NK-92 (cell line): Measurements from ENCODE around the gene ZSWIM1.
"Not testable (repeated sequence)": the region's sequence is repeated elsewhere in the genome, so short reads cannot be mapped to it uniquely, and the experiment has no call there.

Source experiments
- DNase-seq: peaks from one replicate; lab custom pipeline; 2025; ENCODE audit not compliant: unreplicated experiment; lab: John Stamatoyannopoulos, UW

Gene ZSWIM1

GRCh38 chr20:45887346-45887715 lies 6.3 kb downstream of the ZSWIM1 start, which contains the start of gene SPATA25:
SPATA25 (minus strand) TSS chr20:45887622; CDS start chr20:45887590, 32 bp downstream.
- DNase-seq = no peak

DNA sequence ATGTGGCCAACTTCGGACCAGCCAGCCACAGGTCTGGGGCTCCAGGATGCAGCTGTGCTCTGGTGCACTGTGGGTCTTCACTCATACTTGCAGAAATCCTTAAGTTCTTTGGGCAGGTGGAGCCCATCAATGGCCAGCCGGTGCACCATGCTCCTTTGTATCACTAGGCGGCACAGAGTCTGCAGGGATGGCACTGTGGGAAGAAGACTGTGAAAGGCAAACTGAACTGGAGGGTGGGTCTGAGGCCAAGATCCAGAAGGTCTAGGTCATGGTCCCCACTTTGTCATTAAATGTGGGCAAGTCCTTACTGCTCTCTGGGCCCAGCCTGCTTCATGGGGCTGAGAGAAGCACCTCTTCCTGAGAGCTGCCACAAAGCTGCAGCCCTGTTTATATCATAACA lies 7.7 kb downstream of the ZSWIM1 start:
- DNase-seq = no peak

DNA sequence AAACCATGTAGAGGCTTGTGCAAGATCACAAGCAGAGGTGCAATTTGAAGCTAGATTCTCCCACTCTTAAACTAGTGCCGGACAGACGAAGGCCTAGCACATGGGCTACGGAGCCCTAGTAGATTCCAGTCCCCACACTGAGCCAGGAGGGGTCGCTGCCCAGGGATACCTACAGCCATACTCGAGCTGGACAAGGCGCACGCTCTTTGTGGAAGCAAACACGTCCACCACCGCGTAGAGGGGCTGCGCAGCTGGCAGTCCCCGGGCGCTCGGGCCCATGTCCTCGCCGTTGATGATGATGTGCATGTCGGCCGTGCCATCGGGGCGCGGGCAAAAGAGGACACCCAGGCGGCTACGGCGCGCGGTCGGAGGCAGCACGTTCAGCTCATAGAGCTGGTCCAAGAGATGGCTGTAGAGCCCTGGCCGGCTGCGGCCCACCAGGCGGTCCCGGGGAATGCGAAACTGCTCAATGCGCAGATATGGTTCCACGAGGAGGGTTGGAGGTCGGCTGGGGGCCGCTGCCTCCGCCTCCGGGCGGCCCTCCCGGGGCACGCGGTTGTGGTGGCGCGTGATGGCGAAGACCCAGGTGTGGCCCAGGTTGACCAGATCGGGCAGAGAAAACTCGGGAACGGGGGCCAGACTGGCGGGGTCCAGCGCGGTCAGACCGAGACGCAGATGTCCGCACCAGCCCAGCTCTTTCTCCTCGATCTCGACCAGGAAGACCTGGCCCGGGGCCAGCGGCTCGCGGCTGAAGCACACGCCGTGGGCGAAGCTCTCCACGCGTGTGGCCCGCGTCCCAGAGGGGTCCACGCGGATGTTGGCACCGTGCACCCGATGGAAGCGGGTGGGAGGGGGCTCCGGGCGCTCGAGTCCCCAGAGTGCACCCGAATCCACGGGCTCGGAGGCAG lies 9.3 kb downstream of the ZSWIM1 start:
- DNase-seq = no peak

DNA sequence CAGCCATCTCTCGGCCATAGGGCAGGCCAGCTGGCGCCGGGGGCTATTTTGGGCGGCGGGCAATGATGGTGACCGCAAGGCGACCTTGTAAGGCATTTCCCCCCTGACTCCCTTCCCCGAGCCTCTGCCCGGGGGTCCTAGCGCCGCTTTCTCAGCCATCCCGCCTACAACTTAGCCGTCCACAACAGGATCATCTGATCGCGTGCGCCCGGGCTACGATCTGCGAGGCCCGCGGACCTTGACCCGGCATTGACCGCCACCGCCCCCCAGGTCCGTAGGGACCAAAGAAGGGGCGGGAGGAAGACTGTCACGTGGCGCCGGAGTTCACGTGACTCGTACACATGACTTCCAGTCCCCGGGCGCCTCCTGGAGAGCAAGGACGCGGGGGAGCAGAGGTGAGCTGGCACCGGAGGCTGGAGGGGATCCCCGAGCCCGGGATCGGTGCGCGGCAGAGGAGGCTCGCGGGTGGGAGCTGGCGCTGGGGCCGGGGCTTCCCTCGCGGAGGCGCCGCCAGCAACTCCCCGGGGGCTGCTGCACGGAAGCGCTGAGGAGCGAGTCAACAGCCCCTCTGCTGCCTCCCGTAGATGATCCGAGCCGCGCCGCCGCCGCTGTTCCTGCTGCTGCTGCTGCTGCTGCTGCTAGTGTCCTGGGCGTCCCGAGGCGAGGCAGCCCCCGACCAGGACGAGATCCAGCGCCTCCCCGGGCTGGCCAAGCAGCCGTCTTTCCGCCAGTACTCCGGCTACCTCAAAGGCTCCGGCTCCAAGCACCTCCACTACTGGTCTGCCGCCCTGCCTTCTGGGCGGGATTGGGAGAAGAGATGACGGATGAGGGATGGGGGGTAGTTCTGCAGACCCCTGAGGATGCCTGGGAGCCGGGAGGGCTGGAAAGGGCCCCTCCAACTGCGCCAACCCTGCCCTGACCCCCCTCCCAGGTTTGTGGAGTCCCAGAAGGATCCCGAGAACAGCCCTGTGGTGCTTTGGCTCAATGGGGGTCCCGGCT lies 10.3 kb downstream of the ZSWIM1 start, which contains the start of the genes CTSA and NEURL2:
CTSA (plus strand) TSS at position 351 of the 999 bp plus-strand sequence; CDS start at position 585, 234 bp downstream.
NEURL2 (minus strand) TSS at position 224 of the 999 bp plus-strand sequence; CDS start at position 7, 217 bp downstream.
- DNase-seq = no peak

DNA sequence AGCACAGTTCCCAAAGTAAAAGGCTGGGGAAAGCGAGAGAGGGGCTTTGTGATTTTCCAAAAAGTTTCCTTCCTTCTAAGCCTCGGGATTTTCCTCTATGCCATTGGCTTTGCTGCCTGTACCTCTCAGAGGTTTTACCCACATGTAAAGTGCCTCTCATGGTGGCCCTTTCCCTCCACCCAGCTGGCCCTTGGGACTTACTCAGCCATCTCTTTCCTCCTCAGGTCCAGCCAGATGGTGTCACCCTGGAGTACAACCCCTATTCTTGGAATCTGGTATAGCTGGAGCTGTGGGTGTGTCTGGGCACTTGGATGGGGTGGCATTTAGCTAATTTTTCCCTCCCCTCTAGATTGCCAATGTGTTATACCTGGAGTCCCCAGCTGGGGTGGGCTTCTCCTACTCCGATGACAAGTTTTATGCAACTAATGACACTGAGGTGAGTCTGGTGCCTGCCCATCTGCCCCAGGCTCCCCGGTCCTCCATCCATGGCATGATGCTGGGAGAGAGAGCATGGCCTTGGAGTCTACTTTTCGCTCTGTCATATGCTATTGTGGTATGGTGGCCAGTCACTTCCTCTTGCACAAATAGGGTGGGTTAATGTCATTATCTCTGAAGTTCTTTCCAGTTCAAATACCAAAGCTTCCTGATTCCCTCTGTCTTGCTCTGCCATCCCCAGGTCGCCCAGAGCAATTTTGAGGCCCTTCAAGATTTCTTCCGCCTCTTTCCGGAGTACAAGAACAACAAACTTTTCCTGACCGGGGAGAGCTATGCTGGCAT lies 11.2 kb downstream of the ZSWIM1 start:
- DNase-seq = no peak

DNA sequence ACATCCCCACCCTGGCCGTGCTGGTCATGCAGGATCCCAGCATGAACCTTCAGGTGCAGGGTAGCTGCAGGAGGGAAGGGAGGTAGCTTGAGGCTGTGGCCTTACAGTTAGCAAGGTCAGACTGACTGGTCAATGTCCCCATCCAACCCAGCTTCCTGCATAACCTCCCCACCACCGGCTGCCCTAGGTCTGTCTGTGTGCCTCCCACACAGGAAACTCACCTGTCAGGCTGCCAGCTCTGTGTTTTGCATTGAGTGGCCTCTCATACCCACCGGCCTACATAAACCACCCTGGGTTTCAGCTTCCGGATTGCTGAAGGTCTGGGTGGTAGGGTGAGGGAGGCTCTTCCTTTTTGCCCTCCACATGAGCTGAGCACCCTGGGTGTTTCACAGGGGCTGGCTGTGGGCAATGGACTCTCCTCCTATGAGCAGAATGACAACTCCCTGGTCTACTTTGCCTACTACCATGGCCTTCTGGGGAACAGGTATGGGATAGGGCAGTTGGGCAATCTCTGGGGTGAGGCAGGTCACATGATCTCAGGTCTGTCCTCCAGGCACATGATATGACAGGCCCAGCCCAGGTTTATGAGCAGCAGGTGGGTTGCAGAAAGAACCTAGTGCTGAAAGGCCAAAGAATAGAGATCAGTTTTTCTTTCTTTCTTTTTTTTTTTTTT lies 11.9 kb downstream of the ZSWIM1 start:
- DNase-seq = no peak

GRCh38 chr20:45893831-45894230 lies 12.8 kb downstream of the ZSWIM1 start:
- no peak for DNase-seq

- no peak for DNase-seq
Measured at GRCh38 chr20:45894797-45895196, 13.8 kb downstream of the ZSWIM1 start.

DNA sequence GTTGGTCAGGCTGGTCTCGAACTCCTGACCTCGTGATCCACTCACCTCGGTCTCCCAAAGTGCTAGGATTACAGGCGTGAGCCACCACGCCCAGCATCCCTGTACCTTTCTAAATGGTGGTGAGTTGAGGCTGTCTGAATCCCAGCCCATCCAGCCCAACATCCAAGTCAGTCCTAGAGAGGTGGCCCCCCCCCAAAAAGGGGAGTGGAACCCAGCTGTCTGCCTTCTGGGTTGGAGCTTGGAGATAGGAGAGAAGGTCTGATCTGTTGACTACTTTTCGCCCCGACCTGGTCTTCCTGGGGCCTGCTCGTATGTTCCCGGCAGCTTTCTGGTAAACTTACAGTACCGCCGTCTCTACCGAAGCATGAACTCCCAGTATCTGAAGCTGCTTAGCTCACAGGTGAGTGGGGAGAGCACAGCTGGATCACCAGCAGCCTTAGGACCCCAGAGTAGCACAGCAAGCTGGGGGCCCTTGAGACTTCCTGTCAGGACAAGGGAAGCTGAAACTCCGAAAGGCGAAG lies 15.7 kb downstream of the ZSWIM1 start:
- no peak for DNase-seq

DNA sequence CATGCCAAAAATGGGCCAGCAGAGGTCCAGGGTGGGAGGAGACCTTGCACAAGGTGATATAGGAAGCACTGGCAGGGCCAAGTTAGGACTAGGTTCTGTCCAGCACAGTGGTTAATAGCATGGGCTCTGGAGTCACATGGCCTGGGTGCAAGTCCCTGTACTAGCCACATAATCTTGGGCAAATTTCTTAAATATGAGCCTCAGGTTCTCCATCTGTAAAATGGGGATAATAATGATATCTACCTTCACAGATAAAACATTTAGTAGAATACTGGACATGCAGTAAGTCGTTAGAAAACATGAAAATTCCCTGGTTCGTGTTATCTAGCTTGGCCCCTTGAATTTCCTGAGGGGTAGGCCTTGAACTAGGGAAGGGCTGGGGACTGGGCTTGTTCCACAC lies 16.3 kb downstream of the ZSWIM1 start:
- no peak for DNase-seq

DNA sequence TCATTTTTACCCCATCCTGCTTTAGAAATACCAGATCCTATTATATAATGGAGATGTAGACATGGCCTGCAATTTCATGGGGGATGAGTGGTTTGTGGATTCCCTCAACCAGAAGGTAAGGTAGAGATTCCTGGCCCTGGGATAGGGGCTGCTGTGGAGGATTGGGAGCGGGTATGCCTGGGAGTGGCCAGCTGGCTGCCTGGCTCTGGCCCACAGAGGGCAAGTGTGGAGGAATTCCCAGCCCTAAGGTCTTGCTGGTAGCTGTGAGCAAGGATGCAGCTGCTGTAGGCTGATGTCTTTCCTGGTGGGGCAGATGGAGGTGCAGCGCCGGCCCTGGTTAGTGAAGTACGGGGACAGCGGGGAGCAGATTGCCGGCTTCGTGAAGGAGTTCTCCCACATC lies 16.7 kb downstream of the ZSWIM1 start:
- DNase-seq = no peak

- DNase-seq = no peak
Measured at GRCh38 chr20:45898285-45898684, 17.3 kb downstream of the ZSWIM1 start.

- no peak for DNase-seq
Measured at GRCh38 chr20:45899046-45899835, 18.2 kb downstream of the ZSWIM1 start.

- not testable (repeated sequence) for DNase-seq
Measured at GRCh38 chr20:45901332-45901731, 20.3 kb downstream of the ZSWIM1 start.

- DNase-seq = no peak
Measured at GRCh38 chr20:45902199-45902701, 21.2 kb downstream of the ZSWIM1 start.

- DNase-seq = no peak
Measured at GRCh38 chr20:45904583-45905504, 23.8 kb downstream of the ZSWIM1 start.

DNA sequence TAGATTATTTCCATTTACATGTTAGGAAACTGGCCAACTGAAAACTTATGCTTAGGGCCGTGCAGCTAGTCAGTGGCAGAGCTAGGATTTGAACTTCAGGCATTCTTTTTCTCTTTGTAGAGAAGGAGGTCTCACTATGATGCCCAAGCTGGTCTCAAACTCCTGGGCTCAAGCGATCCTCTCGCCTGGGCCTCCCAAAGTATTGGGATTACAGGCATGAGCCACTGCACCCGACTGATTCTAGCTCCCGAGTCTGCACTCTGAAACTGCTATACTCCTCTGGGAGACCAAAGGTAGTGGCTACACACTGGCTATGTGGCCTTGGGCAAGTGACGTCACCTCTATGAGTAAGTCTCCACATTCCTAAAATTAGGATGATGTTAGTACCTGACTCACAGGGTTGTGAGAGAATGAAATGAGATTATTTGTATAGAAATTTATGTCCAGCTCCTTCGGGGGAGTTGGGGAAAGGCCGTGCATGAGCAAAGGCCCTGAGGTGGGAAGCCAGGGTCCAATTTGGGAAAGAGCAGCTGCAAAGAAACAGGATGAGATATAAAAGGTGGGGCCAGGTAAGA lies 24.6 kb downstream of the ZSWIM1 start:
- DNase-seq = no peak
